ENCODE results near the gene INVS.

DNA sequence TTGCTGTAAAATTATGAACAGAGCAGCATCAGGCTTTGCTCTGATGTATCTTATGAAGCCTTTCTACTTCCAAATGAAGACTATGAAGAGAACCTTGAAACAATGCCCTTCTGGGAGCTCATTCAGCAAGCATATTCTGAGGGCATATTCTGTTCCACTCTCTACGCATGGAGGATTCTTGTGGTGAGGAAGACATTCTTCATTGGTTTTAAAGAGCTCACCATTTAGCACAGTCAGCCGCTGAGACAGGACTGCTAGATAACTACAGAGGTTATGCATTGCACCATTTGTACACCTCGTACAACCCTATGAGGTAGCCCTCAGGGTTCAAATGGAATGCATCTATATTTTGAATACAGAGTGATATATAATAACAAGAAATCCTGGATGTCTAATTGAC, 61.0 kb downstream of the INVS start:
- TF ChIP-seq, protein P1, sequence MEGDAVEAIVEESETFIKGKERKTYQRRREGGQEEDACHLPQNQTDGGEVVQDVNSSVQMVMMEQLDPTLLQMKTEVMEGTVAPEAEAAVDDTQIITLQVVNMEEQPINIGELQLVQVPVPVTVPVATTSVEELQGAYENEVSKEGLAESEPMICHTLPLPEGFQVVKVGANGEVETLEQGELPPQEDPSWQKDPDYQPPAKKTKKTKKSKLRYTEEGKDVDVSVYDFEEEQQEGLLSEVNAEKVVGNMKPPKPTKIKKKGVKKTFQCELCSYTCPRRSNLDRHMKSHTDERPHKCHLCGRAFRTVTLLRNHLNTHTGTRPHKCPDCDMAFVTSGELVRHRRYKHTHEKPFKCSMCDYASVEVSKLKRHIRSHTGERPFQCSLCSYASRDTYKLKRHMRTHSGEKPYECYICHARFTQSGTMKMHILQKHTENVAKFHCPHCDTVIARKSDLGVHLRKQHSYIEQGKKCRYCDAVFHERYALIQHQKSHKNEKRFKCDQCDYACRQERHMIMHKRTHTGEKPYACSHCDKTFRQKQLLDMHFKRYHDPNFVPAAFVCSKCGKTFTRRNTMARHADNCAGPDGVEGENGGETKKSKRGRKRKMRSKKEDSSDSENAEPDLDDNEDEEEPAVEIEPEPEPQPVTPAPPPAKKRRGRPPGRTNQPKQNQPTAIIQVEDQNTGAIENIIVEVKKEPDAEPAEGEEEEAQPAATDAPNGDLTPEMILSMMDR (IDR thresholded peaks at IDR 0.05), result no peak
- no peak for TF ChIP-seq POLR2AphosphoS5 (IDR thresholded peaks at IDR 0.05; ENCODE audit: insufficient read depth in 1 of 2, low read depth in 1 of 2)
- no peak for TF ChIP-seq POLR2A (IDR thresholded peaks at IDR 0.05)
